Daoy (cell line): Measurements from ENCODE around the gene LRP1. TPM values are rescaled to one million over a fixed set of nuclear protein-coding genes. Genes with fewer than 3 reads are reported as not detected.

Experiments
- DNase-seq: peaks from one replicate; pipeline ENCODE4 v3.0.0-alpha.2; 2015; ENCODE audit warnings: low read depth
- total RNA-seq: library from RNA; depleted of rRNA; stranded (reverse); fragments of >200 nt; shearing (Covaris generic); gene quantifications from 2 replicates; pipeline ENCODE4 v1.2.3, GENCODE V29; 2014

LRP1 gene
- total RNA-seq, 1 experiment from 2014 or later, result 2.8 TPM

DNA sequence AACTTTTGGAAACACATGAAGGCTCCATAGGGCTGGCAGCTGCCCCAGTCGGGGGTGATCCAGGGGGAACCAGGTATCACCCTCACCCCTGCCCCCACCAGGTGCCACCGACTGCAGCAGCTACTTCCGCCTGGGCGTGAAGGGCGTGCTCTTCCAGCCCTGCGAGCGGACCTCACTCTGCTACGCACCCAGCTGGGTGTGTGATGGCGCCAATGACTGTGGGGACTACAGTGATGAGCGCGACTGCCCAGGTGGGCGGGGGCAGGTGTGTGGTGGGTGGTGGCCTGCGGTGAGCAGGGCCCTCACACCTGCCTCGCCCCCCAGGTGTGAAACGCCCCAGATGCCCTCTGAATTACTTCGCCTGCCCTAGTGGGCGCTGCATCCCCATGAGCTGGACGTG, 66.0 kb downstream of the LRP1 start:
- no peak for DNase-seq

DNA sequence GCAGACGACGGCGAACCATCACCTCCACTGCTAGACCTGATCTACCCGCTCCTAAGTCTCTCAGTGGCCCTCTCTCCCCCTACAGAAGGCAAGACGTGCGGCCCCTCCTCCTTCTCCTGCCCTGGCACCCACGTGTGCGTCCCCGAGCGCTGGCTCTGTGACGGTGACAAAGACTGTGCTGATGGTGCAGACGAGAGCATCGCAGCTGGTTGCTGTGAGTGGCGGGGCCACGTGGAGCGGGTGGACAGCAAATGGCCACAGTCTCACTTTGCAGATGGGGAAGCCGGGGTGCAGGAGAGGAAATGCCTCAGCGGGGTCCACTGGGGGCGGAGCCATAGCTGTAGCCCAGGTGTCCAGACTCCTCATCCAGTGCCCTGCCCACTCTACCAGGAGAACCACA, 66.9 kb downstream of the LRP1 start:
- DNase-seq, result no peak

DNA sequence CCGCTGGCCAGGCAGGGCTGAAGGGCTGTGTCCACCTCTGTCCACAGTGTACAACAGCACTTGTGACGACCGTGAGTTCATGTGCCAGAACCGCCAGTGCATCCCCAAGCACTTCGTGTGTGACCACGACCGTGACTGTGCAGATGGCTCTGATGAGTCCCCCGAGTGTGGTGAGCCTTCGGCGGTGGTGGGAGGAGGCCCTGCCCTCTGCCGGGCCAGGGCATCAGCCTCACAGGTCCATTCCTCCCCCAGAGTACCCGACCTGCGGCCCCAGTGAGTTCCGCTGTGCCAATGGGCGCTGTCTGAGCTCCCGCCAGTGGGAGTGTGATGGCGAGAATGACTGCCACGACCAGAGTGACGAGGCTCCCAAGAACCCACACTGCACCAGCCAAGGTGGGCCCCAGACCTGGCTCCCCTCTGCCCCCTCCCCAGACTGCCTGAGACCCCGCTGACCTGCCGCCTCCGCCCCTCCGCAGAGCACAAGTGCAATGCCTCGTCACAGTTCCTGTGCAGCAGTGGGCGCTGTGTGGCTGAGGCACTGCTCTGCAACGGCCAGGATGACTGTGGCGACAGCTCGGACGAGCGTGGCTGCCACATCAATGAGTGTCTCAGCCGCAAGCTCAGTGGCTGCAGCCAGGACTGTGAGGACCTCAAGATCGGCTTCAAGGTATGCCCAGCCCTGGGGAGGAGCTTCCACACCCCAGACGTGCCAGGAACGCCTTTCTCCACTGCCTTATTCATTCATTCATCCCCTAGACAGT, 67.5 kb downstream of the LRP1 start:
- peak; percentile 35 for DNase-seq

DNA sequence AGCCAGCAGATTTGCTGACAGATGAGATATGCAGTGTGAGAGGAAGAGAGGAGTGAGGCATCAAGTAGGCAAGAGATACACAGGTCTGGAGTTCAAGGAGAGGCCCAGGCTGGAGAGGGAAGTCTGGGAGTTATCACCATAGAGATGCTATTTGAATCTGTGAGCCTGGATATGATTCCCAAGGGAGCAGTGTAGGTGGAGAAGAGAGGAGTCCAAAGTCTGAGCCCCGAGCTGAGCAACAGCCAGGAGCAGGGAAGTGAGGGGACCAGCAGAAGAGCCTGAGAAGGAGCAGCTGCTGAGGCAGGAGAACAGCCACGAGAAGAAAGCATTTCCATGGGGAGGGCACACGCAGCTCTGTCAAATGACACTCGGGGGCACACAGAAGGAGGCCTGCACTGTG, 68.2 kb downstream of the LRP1 start:
- DNase-seq, result no peak

DNA sequence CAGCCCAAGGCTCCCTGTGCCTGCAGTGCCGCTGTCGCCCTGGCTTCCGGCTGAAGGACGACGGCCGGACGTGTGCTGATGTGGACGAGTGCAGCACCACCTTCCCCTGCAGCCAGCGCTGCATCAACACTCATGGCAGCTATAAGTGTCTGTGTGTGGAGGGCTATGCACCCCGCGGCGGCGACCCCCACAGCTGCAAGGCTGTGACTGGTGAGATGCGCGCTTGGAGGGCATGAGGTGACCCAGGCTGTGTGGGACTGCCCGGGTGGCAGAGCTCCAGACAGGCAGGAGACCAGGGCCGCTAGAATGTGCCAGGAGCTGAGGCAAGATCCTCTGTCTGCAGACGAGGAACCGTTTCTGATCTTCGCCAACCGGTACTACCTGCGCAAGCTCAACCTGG, 68.7 kb downstream of the LRP1 start:
- no peak for DNase-seq

DNA sequence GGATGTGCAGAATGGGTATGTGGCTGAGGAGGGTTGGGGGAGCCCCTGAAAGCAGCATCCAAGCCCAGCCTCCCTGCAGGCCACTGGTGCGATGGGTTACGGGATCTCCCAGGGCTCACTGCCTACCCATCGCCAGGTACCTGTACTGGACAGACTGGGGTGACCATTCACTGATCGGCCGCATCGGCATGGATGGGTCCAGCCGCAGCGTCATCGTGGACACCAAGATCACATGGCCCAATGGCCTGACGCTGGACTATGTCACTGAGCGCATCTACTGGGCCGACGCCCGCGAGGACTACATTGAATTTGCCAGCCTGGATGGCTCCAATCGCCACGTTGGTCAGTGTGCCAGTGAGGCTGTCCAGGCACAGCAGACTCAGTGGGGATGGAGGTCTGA, 70.0 kb downstream of the LRP1 start:
- DNase-seq, result no peak

DNA sequence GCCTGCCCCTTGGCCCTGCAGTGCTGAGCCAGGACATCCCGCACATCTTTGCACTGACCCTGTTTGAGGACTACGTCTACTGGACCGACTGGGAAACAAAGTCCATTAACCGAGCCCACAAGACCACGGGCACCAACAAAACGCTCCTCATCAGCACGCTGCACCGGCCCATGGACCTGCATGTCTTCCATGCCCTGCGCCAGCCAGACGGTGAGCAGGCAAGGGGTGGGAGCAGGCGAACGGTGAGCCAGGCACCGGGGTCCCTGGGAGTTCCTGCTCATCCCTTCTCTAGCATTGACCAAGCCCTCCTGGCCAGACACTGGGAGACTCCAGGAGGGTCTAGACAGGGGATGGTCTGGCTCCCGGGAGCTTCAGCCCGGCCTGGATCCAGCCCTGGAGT, 70.9 kb downstream of the LRP1 start:
- no peak for DNase-seq

DNA sequence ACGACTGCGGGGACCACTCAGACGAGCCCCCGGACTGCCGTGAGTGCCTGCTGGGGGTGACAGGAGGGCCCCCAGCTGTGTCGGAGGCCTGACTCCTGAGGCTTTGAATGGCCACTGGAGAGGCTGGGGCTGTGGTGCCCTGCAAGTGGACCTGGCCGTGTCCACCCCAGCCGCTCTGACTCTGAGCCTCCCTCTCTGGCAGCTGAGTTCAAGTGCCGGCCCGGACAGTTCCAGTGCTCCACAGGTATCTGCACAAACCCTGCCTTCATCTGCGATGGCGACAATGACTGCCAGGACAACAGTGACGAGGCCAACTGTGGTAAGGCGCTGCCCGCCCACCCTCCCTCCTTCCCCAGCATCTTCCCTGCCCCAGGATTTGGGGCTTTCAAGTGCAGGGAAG, 72.2 kb downstream of the LRP1 start:
- DNase-seq, result no peak

DNA sequence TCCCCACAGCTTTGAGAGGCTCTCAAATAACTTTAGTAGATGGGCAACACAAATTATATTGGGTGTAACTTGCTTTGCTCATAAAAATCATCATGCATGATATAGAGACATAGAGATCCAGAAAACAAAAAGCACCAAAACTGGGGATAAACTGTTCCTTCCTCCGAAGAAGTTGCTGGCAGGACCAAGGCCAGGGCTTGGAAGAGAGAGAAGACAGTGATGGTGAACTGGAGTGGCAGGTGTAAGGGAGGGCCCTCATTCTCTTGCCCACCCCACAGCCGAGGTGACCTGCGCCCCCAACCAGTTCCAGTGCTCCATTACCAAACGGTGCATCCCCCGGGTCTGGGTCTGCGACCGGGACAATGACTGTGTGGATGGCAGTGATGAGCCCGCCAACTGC, 72.9 kb downstream of the LRP1 start:
- no peak for DNase-seq

DNA sequence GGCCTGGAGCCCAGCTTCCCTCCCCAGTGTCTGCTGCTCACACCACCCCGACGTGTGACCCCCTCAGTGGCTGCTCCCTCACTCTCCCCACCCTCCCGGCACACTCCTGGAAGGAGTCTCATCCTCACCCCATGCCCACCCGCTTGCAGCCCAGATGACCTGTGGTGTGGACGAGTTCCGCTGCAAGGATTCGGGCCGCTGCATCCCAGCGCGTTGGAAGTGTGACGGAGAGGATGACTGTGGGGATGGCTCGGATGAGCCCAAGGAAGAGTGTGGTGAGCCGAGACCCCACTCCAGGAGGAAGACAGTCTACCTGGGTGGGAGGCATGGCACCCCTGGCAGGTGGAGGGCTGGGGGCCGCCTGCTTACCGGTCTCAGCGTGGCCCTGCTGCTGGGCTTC, 73.3 kb downstream of the LRP1 start:
- no peak for DNase-seq

DNA sequence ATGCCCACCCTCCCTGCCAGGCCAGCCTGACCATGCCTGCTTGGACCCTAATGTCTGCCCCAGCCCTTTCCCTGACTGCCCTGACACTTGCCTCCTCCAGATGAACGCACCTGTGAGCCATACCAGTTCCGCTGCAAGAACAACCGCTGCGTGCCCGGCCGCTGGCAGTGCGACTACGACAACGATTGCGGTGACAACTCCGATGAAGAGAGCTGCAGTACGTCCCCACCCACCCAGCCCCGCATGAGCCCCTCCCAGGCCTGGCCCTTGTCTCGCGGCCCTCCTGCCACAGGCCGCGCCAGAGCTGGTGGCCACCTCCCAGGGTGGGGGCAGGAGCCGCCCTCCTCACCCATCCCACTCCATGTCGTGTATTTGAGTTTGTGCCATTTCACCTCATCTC, 74.0 kb downstream of the LRP1 start:
- DNase-seq, result no peak

DNA sequence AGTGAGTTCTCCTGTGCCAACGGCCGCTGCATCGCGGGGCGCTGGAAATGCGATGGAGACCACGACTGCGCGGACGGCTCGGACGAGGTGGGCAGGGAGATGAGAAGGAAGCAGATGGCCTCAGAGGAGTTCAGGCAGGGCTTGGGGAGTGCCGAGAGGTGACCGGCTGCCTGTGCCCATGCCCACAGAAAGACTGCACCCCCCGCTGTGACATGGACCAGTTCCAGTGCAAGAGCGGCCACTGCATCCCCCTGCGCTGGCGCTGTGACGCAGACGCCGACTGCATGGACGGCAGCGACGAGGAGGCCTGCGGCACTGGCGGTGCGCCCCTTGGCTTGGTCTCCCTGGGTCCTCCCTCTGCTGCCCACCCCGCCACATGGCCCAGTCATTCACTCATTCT, 74.9 kb downstream of the LRP1 start:
- DNase-seq, result no peak

DNA sequence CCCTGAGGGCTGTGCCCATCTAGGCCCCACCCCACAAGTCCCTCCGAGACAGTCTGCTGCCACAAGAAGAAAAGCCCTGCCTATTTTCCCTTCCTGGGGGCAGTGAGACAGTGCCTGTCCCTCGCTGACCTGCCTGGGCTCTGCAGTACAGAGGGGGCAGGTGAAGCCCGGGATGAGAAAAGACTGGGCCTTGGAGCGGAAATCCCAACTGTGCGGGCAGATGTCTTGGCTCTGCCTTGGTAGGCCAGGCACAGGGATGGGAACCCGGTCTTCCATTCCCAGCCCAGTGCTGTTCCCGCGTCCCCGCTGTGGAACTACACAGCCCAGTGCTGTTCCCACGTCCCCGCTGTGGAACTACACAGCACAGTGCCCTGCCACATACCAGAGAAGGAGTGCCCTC, 75.5 kb downstream of the LRP1 start:
- DNase-seq, result no peak

DNA sequence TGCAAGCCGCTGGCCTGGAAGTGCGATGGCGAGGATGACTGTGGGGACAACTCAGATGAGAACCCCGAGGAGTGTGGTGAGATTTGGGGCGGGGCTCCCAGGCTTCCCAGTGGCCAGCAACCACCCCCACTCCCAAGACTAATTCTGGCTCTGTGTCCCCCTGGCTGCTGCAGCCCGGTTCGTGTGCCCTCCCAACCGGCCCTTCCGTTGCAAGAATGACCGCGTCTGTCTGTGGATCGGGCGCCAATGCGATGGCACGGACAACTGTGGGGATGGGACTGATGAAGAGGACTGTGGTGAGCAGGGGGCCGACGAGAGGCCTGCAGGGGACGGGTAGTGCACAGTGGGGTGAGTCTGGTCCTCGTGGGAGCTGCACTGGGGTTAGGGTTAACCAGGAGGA, 76.2 kb downstream of the LRP1 start:
- DNase-seq, result no peak

DNA sequence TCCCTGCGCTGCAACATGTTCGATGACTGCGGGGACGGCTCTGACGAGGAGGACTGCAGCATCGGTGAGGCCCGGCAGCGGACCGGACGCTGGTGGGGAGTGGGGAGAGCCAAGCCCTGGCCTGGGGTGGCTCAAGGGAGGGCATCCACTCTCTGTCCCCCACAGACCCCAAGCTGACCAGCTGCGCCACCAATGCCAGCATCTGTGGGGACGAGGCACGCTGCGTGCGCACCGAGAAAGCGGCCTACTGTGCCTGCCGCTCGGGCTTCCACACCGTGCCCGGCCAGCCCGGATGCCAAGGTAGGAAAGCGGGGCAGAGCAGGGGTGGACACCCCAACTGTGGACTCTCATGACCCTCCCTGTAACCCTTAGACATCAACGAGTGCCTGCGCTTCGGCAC, 76.9 kb downstream of the LRP1 start:
- DNase-seq, result no peak

DNA sequence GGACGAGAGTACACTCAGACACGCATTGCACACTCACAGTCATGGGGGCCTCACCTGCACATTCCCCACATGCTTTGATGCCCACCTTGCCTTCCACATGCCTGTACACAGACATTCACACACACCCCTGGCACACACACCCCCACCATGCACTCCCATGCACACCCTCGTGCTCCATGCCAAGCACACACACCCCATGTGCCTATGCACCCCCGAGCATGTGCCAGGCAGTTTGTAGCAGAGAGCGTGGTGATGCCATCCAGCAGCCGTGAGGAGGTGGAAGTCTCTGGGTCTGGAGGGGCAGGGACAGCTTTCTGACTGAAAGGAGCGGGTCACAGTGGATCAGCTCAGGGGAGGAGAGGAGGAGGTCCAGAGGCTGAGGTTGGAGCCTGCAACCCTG, 77.6 kb downstream of the LRP1 start:
- DNase-seq, result no peak

DNA sequence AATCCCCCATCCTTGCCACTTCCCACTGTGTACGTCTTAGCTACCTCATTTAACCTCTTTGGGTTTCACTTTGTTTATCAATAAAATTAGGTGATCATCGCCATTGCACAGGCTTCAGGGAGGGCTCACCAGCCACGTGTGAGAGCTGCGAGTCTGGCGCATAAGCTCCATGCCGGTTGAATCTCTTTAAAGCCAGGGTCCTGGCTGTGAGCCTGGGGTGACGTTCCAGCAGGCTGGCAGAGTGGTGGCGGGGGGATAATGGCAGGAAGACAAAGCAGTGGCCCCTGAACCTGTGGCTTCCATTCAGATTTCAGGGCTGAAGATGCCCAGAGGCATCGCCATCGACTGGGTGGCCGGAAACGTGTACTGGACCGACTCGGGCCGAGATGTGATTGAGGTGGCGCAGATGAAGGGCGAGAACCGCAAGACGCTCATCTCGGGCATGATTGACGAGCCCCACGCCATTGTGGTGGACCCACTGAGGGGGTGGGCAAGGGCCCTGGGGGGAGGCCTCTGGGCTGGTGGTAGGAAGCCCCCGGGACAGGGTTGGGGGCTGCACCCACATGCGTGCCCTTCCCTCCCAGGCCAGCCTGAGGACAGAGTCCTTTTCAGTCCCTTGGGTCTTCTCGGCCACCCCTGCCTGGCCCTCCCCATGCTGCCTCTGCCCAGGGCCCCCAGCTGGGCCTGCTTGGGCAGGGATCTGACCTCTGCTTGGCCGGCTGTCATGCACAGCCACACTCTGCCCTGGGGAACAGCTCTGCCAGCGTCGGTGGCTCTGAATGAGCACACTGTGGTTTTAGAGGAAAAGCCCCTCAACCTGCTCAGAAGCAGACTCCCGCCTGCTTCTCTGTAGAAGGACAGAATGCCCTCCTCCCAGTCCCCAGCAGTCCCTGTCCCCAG, 79.7 kb downstream of the LRP1 start:
- DNase-seq, result no peak

DNA sequence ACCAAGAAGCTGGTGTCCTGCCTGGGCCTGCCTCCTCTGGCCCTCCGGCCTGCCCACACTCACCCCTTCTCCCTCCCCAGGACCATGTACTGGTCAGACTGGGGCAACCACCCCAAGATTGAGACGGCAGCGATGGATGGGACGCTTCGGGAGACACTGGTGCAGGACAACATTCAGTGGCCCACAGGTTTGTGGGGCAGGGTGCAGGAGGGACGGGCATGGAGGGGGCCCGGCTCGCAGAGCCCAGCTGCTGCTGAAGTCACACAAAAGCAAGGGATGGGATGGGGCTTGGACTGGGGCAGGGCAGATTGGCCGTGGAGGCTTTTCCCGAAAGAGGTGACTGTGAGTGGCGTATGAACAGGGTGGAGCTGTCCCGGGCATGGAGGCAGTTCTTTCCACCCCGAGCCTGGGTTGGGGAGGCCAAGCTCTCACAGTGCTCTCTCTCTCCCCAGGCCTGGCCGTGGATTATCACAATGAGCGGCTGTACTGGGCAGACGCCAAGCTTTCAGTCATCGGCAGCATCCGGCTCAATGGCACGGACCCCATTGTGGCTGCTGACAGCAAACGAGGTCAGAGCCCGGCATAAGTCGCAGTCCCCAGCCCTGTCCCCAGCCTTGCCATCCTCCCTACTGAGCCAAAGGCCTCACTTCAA, 80.5 kb downstream of the LRP1 start:
- no peak for DNase-seq

DNA sequence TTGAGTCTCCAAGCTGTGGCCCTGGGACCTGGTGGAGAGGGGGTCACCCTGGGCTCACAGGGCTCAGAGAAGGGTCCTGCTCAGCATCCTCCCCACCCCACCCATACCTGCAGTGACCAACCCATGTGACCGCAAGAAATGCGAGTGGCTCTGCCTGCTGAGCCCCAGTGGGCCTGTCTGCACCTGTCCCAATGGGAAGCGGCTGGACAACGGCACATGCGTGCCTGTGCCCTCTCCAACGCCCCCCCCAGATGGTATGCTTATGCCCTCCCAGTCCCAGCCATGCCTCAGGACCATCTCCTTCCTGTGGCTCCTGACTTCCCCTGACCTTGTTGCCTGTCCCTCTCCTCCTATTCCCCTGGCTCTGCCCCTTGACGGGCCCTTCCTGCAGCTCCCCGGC, 81.6 kb downstream of the LRP1 start:
- DNase-seq, result no peak

DNA sequence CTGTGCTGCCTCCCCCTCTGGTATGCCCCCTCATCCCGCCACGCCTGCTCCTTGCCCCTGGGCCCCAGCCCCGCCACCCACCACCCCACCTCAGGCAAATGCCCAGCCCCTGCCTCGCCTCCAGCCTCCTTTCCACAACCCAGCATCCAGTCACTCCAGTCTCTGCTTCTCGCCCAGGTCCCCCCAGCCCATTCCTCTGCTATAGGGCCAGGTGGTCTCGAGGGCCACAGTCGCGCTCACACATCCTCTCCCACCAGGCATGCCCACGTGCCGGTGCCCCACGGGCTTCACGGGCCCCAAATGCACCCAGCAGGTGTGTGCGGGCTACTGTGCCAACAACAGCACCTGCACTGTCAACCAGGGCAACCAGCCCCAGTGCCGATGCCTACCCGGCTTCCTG, 82.2 kb downstream of the LRP1 start:
- no peak for DNase-seq

DNA sequence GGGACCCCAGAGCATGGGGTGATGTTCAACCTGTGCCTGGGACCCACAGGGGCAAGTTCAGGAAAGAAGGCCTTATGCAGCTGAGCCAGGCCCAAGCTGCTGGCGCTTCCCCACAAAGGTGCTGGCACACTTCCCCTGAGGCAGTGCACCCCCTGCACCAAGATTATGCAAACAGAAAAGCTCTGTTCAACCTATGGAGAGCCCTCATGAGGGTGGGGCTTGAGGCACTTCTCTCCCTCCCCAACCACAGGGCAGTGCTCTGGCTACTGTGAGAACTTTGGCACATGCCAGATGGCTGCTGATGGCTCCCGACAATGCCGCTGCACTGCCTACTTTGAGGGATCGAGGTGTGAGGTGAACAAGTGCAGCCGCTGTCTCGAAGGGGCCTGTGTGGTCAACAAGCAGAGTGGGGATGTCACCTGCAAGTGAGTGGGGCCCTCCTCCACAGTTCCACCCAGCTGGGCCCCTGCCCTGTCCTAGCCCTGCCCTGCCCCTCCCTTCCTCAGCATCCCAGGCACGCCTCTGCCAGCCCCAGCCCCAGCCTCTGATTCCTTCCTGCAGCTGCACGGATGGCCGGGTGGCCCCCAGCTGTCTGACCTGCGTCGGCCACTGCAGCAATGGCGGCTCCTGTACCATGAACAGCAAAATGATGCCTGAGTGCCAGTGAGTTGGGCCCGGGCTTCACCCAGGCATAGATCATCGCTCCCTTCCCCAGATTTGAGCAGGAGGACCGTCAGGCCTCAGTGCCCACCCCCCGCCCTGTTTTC, 82.8 kb downstream of the LRP1 start:
- no peak for DNase-seq
